ENCODE results near the gene KNDC1. TPM values are rescaled to one million over a fixed set of nuclear protein-coding genes. Genes with fewer than 3 reads are reported as not detected.
"Not testable (repeated sequence)": the region's sequence is repeated elsewhere in the genome, so short reads cannot be mapped to it uniquely, and the experiment has no call there.

The KNDC1 gene
- total RNA-seq, 2 donors from 2014 or later, result 0.33 to 0.37 TPM

DNA sequence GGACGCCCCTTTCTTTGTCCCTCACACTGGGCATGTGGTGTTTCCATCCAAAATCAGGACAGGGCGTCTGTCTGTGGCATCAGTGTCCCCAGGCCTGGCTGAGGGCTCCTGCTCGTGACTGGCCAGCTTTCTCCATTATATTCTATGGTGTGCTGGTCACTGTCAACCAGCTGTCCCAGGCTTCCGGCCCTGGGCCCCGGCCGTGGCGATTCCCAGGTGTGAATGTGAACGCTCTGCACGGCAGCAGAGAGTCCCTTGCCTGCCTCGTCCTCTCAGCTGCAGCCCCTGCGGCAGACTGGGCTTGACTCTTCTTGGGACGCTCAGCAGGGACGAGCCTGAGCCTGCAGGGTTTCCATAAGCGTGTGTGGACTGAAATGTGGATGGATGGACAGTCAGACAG is 64.1 kb downstream of the KNDC1 start:
- no peak for DNase-seq (ENCODE audit: low spot score)
- intact Hi-C loops (cut with DNase I), result no loop called here

DNA sequence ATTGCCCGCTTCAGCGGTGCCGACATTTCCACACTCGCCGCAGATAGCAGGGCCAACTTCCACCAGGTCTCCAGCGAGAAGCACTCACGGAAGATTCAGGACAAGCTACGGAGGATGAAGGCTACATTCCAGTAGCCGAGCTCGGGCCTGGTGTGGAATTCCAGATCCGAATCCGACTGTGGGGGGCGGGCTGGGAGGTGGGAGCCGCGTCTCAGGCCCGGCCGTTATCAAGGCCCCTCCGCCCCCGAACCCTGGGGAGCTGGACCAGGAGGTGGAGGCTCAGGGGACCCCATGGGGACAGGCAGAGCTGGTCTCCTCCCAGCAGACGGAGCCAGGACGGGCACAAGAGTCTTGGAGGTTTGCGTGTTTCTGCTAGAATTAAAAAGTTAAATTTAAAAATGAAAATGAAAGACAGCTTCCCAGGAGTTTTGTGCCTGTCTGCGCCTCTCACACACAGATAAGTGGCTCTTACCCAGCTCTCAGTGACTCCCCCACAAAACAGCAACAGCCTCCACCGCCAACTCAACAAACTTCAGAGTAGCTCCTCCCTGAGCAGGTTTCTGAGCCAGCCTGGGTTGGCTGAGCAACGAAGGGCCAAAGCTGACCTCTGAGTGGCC is 64.8 kb downstream of the KNDC1 start:
- DNase-seq (ENCODE audit: low spot score), result no peak
- intact Hi-C loops (cut with DNase I), result no loop called here

DNA sequence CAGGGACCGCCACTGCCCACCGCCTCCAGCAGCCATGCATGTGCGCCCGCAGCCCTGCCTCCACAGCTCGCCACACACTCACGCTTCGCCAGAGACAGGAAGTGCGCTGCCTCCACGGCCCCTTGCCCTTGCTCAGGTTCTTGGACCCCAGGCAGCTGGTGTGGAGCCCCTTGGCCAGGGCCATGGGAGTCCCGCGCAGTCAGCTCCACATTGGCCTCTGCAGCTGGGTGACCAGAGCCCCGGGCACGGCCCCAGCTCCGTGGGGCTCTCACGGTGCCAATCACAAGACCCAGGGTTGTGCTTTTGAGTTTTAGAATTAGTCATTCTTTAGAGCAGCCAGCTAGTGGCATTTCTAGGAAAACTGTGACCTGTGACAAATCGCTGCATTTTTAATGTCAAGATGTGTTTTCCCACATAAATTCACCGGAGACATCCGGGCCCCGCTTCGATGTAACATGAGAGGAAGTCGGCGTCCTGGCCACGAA is 65.7 kb downstream of the KNDC1 start:
- intact Hi-C loops (cut with DNase I), result no loop called here
- DNase-seq (ENCODE audit: low spot score), result no peak

DNA sequence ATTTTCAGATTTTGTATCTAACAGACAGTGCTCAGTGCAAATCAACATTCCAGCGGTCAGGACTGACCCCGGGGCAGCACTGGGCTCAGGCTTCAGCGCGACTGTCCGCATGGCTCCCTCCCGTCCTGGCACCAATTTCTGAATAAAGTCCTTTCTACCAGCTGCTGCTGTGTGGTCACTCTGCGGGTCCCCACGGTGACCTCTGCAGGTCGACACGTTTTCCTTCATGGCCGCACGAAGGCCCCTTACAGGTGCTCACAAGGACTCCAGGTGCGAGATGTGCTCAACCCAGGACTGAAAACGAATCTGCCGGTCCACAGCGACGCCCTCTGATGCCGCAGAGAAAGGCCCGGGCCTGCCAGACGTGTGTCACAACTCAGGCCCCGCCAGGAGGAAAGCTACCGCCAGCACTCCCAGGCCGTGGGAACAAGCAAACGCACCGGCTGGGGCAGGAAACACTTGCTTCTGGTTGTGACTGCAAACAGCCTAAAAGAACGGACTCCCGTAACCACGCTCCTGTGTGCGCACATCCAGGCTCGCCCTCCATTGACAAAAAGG is 66.3 kb downstream of the KNDC1 start:
- intact Hi-C loops (cut with DNase I), result no loop called here
- no peak for DNase-seq (ENCODE audit: low spot score)

DNA sequence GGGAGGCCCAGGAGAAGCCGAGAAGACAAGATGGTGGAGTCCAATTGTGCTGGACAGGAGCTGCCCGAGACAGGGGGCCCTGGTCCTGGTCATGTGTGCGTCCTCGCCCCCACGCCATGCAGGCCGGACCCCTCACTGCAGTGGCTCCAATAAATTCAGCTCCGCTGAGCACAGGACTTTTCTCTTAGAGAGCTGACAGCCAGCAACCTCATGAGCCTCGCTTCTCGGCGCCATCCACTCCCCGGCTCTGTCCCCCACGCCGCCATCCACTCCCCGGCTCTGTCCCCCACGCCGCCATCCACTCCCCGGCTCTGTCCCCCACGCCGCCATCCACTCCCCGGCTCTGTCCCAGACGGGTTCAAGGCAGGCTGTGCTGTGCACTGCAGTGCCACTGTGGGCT is 67.2 kb downstream of the KNDC1 start:
- no peak for DNase-seq (ENCODE audit: low spot score)
- intact Hi-C loops (cut with DNase I), result no loop called here

DNA sequence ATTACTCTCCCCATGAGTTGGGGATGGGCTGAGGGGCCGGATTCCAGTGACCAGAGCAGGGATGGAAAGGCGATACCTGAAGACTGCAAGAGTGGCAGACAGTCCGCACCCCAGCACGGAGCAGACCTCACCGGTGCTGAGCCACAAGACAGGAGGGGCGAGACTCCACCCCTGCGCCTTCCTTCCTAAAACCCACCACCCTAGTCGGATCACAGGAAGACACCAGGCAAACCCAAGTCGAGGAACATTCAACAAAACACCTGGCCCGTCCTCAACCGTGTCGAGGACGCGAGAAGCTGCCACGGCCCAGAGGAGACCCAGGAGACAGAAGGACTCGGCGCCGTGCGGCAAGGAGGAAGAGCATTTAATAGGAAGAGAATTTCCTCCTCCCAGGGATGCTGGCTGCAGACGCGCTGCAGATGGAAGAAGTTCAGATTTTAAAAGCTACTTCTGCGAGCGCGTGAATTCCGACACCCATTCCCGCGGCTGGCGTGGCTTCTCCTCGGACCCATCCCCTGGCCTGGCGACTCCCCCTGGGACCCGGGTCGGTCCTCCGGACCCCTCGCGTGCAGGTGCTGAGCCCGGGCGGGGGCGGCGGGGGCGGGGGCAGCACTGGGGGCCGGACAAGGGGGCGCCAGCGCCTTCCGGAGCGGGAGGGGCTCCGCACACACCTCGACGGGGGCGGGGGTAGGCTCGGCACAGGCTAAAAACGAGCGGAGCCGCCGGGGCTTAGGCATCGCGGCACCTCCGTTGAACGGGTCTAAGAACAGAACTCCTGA is 69.4 kb downstream of the KNDC1 start:
- intact Hi-C loops (cut with DNase I), result no loop called here
- DNase-seq (ENCODE audit: low spot score), result no peak

DNA sequence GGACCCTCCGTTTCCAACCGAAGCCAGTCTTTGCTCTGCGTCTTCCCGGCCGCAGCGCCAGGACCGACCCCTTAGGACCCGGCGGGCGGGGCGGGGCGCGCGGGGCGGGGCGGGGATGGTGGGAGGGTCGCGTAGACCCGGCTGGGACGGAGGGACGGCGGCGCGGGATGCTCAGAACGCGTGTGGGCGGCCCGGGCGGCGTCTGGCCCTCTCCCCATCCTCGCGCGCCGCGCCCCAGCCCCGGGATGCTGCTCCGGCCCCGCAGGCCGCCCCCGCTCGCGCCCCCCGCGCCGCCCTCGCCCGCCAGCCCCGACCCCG is 70.0 kb downstream of the KNDC1 start, which contains the start of gene UTF1:
TSS of gene UTF1 (plus strand) at position 174 of the 318 bp plus-strand sequence. CDS start at position 246, 72 bp downstream.
- DNase-seq (ENCODE audit: low spot score), result no peak
- intact Hi-C loops (cut with DNase I), result no loop called here

DNA sequence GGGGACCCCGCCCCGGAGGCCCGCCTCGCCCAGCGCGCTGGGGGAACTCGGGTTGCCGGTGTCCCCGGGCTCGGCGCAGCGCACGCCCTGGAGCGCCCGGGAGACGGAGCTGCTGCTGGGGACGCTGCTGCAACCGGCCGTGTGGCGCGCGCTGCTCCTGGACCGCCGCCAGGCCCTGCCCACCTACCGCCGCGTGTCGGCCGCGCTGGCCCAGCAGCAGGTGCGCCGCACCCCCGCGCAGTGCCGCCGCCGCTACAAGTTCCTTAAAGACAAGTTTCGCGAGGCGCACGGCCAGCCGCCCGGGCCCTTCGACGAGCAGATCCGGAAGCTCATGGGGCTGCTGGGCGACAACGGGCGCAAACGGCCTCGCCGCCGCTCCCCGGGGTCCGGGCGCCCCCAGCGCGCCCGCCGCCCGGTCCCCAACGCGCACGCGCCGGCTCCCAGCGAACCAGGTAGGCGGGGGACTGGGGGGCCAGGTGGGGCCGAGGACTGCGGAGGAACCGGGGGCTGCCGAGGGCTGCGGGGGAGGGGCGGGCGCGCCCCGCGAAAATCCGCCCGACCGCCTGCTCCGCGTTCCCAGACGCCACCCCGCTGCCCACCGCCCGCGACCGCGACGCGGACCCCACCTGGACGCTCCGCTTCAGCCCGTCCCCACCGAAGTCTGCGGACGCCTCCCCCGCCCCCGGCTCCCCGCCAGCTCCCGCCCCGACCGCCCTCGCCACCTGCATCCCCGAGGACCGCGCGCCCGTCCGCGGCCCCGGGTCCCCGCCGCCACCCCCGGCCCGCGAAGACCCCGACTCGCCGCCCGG is 70.6 kb downstream of the KNDC1 start:
- no peak for DNase-seq (ENCODE audit: low spot score)

DNA sequence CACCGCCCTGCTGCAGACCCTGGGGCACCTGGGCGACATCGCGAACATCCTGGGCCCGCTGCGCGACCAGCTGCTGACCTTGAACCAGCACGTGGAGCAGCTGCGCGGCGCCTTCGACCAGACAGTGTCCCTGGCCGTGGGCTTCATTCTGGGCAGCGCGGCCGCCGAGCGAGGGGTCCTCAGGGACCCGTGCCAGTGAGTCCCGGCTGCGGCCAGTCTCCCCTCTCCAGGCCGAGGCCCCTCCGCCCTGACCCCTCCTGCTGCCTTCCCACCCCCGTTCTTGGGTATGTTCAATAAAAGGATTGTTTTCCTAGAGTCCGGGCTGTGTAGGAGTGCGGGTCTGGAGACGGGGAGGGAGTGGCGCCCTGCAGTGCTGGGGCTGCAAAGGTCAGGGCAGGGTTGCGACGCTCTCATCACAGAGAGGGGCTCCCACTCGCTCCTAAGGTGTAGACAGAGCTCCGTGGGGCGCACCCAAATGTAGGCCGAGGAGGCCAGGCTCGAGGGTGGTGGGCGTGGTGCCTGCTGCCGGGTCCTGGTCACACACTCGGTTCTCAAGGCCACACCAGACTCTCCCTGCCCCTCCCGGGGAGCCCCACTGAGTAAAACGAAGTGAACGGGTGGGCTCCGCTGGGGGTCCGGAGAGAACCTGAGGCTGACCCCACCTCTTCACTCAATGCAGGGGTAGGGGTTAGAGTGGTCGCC is 71.4 kb downstream of the KNDC1 start:
- intact Hi-C loops (cut with DNase I), result no loop called here
- no peak for DNase-seq (ENCODE audit: low spot score)

More for the DNA sequence above, 70.6 kb downstream of the KNDC1 start:
- intact Hi-C loops (cut with DNase I), result no loop called here

DNA sequence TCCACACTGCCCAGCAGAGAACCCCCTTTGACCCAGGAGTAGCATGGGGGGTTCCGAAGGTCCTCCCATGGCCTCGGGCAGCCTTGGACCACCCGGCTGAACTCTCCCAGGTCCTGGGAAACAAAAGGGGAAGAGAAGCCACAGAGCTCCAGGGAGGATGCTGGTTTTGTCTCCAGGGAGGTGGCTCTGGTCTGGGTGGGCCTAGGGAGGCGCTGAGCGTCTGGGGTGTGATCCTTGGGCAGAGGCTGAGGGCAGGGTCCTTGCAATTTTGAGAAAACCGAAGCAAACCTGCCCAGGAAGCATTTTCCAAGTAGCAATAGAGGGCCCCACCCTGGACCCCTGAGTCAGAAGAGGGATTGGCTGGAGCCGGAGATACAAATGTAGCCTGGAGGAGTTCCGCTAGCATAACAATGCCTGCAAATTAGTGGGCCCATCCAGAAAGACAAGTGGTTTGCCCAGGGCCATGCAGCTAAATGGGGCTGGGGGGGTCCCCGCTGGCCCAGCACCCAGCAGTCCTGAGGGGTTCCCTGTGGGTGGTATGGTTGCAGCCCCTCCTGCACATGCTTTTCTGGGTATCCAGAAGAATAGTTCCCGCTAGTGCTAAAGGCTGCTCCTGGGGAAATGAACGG is 72.0 kb downstream of the KNDC1 start:
- intact Hi-C loops (cut with DNase I), result no loop called here

DNA sequence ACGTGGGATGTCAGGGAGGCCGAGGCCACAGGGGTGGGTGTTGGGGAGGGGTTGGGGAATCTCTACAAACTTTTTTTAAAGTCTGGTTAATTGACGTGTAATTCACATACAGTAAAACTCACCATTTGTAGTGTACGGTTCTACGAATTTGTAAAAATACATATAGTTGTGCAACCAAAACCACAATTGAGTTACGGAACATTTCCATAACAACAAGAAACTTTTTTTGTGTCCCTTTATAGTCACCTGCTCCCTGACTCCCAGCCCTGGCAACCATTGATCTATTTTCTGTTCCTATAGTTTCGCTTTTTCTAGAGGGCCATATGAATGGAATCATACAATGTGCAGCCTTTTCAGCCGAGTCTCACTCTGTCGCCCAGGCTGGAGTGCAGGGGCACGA is 74.8 kb downstream of the KNDC1 start:
- DNase-seq (ENCODE audit: low spot score); intact Hi-C loops (cut with DNase I): not testable (repeated sequence)

More for the DNA sequence above, 72.0 kb downstream of the KNDC1 start:
- DNase-seq (ENCODE audit: low spot score), result no peak

DNA sequence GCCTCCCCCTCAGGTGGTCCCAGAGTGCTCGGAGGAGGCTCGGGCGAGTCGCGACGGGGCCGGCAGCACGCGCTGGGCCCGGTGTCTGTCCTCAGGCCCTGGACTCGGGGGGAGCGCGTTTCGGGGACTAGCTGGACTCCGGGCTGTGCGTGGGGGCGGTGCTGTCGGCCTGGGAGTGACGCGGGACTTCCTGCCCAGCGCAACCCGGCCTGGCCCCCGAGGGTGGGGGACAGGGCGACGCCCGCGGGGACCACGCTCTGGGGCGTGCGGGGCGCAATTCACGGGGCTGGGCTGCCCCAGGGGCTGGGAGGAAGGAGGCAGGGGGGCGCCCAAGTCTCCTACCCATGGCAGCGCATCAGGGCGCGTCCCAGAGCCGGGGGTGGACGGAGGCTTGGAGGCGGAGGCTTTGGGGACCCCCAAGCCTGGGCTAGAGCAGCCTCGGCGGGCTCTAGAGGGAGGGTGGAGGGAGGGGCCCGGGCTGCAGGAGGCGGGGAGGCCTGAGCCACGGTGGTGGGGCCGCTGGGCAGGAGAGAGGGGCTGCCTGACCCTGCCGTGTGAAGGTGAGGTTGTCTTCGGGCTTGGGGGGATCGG is 75.3 kb downstream of the KNDC1 start:
- intact Hi-C loops (cut with DNase I), result no loop called here
- no peak for DNase-seq (ENCODE audit: low spot score)

DNA sequence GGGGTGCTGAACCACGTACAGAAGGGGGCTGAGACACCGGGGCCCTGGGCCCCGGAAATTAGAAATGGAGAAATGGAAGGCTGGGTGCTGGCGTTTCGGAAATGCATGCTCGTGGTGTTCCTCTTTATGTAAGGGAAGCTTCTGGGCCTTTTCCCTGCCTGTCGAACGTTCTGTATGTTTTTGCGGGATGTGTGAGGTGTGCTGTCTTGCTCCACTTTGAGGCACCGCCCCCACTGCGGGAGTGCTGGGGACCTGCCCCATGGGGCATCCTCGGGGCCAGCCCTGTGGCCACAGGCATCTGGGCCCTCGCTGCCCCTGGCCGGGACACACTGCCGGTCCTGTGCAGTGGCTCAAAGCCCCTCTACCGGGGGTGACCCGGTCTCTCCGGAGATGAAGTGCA is 75.9 kb downstream of the KNDC1 start:
- intact Hi-C loops (cut with DNase I), result no loop called here
- DNase-seq (ENCODE audit: low spot score), result no peak

DNA sequence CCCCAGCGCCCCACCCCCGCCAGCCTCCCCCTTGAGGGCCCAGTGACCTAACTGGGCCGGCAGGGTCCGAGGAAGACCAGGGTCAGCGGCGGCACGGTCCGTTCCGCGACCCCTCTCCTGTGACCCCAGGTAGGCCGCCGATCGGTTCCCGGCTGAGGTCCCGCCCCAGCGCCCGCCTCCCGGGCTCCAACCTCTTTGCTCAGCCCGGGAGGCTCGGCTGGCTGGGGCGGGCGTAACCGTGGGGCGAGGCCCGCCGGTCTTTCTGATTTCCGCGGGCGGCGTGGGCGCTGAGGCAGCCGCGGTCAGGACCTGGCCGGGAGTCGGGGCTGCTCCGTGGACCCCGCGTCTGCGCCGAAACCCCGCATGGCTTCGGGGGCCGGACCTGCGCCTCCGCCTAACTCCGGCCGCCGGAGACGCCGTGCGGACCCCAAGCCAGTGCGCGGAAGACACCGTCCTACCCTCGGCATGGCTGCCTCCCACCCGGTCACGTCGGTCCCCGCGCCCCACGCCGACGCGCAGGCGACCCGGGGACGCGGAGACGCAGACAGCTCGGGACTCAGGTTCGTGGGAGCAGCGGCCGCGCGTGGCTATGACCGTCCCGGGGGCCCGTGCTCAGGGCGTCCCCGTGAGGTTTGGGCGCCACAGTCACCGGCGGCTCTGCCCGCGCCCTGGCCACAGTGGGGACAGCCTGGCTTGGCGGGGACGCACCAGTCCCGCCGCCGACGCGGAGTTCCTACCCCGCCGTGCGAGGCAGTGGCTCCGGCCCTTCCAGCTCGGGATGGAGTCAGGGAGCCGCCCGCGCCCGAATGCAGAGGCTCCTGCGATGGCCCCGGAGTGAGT is 76.6 kb downstream of the KNDC1 start:
- intact Hi-C loops (cut with DNase I), result no loop called here
- DNase-seq (ENCODE audit: low spot score), result no peak

DNA sequence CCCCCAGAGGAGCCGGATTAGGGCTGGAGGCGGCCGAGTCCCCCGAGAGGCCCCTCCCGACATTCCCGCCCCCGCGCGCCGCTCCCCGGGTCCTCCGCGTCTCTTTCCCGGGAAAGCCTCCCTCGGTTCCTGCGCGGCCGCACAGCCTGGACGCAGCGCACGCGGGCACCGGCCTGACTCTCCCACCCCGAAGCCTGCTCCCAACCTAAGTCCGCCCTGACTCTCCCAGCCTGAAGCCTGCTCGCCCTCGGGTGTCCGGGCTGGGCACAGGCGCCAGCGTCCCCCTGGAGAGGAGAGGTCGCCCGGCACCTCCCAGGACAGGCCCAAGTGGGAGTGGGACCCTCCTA is 77.2 kb downstream of the KNDC1 start:
- DNase-seq (ENCODE audit: low spot score), result no peak
- intact Hi-C loops (cut with DNase I), result no loop called here

DNA sequence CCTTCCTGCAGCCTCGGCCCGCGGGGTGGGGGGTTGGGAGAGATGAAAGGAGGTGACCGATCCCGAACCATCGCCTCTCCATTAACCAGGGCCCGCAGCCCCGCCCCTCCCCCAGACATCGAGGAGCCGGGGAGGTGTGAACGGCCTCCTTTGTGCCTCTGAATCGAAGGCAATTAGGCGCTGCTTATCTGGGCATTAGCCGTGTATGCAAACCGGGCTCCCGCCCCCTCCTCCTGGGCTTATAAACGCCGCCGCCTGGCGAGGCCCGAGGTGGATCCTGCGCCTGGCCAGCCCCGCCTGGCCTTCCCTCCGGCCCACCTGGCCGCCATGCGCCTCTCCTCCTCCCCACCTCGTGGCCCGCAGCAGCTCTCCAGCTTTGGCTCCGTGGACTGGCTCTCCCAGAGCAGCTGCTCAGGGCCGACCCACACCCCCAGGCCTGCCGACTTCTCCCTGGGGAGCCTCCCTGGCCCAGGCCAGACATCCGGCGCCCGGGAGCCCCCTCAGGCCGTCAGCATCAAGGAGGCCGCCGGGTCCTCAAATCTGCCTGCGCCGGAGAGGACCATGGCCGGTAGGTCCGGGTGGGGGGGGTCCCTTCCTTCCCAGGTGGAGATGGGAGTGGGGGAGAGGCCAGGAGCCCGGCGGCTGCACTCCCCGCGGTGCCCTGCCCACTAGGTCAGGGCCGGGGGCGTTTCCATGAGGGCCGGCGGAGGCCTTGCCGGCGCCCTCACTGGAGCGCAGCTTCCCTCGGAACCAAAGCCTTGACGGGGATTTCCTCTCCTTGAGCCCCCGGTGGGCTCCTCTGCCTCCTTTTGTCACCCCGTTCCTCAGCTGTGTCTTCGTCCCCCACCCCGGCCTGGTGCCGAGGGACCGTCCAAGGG is 77.8 kb downstream of the KNDC1 start, which contains the start of gene VENTX:
TSS of gene VENTX (plus strand) at position 268 of the 878 bp plus-strand sequence. CDS start at position 328, 60 bp downstream.
- DNase-seq (ENCODE audit: low spot score), result no peak
- intact Hi-C loops (cut with DNase I), result no loop called here

DNA sequence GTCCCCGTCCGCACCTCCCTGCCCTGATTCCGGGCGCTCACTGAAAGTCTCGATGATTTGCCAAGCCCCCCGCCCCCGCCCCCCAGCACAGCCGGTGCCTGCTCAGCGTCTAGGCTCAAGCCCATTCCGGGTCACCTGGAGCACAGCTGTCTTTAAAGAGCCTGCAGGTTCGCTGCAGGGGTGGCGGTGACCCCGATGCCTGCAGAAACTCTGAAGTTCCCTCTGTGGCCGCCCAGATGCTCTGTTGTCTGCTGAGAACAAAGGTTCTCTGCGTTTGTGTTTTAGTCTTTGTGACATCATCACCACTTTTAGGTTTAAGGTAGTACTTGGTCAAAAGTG is 78.4 kb downstream of the KNDC1 start:
- no peak for DNase-seq (ENCODE audit: low spot score)
- intact Hi-C loops (cut with DNase I), result no loop called here
